Stimulated activated CD4-positive, alpha-beta T cell treated with anti-CD3 and anti-CD28 coated beads, Interleukin-1b, Interleukin-23, amount 100 ng/mL, for 48 hours (primary cell): Measurements from ENCODE around the gene SRCIN1.
"Not testable (repeated sequence)": the region's sequence is repeated elsewhere in the genome, so short reads cannot be mapped to it uniquely, and the experiment has no call there.

ENCODE experiments used
- DNase-seq: peaks from one replicate; pipeline ENCODE4 v3.0.0-alpha.2; 2020

The SRCIN1 gene

DNA sequence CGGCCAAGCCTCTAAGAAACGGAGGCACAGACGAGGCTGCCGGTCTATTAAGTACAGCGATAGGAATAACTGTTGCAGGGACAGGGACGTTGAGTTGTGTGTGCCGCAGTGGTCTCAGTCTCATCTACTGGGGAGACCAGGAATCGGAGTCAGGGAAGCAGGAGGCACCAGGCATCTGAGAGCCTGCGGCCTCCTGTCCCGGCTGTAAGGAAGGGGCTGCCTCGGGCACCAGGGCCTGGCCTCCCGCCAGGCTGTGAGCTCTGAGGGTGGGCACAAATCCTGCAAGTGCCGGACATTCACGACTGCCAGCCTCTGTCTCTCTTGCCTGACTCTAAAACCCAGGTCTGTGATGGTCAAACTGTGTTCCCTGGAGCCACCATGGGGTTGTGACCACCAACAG is 101.5 kb downstream of the SRCIN1 start:
- no peak for DNase-seq

DNA sequence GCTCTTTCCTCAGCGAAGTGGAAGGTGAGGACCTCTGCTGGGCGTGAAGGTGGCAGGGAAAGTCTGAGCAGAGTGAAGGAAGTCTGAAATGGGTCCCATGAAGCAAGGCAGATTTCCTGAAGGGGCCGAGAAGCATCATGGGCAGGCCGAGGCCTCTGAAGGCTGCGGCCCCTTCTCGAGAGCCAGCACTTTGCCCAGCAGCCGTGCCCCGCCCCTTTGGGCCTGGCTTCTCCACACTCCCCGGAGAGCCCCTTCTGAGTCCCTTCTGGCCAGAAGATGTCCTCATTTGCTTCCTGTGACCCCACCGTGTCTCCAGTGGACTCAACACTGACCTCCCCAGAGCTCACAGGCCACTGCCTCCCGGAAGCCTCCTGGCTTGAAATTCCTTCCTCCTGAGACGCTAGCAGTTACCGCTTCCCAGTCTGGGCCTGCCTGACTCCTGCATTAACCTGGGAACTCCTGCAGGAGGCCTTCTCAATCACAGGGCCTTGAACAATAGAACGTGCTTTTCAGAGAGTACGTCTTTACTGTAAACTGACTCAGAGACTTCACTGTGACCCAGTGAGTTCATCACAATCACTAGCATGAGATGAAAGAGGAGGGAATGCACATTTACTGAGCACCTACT is 102.4 kb downstream of the SRCIN1 start:
- DNase-seq: not testable (repeated sequence)

DNA sequence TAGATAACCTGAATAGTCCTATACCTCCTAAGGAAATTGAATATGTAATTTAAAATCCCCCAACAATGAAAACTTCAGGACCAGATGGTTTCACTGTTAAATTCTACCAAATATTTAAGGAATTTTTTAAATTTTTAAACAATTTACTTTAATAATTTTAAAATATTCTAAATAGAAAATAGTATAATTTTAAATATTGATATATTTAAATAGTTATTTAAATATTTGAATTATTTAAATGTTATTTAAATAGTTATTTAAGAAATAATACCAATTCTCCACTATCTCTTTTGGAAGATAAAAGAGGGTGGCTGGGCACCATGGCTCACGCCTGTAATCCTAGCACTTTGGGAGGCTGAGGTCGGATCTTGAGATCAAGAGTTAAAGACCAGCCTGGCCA is 104.0 kb downstream of the SRCIN1 start:
- not testable (repeated sequence) for DNase-seq

DNA sequence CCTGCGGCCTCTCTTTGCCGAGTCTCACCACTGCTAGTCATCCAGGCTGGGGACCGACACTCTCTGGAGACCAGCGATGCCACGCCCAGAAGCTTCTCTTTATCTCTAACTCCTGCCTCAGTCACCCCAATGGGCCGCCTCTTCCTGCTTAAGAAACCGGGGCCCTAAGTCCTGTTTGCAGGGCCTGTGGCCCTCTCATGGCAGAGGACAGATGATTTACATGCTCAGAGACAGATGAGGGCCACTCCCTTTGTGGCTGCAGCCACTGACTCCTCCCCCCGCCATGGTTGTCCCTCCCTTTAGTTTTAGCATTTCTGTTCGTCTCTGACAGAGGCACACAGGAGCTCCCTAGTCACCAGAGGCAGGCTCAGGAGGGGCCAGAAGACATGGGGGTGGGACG is 106.5 kb downstream of the SRCIN1 start:
- not testable (repeated sequence) for DNase-seq

DNA sequence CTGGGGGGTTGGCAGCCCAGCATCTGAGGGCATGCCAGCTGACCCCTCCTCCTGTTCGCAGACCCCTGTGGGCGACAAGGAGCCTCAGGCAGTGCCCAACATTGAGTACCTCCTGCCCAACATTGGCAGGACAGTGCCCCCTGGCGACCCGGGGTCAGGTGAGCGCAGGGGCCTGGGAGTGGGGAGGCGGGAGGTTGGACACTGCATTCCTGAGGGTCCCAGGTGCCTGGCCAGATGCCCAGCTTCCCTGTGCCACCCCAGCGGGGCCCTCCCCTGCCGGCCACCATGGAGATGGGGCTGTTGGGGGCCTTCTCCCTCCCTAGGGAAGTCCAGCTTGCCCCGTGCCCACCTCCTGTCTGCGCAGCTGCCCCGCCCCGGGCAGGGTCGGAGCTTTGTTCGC is 107.4 kb downstream of the SRCIN1 start:
- DNase-seq: no peak

DNA sequence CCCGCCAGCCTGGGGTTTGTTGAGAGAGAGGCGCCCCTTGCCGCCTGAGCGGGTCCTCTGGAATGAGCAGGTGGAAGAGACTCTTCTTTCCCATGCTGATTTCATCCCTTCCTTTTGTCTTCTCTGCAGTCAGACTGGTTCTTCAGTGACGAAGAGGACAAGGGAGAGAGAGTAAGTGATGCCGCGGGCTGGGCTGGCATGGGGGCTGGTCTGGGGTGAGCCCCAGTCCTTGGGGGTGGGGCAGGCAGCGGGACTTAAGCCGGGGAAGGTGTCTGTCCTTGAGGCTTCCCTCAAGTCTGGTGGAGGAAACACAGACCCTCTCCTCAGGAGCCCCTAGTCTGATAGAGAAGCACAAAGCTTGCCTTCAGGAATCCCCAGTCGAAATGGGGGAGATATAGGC is 108.1 kb downstream of the SRCIN1 start:
- not testable (repeated sequence) for DNase-seq

DNA sequence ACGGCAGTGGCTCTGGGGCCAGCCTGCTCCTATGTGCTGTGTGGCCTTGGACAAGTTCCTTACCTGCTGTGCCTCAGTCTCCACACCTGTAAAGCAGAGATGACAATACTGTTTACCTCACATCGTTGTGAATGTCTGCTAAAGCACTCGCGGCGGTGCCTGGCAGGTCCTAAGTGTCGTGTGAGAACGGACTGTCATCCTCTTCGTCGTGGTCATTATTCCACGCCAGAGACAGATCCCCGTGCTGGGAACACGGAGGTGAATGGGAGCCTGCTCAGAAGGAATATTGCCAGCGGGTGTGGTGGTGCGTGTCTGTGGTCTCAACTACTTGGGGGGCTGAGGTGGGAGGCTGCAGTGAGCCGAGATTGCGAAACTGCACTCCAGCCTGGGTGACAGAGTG is 111.6 kb downstream of the SRCIN1 start:
- not testable (repeated sequence) for DNase-seq

DNA sequence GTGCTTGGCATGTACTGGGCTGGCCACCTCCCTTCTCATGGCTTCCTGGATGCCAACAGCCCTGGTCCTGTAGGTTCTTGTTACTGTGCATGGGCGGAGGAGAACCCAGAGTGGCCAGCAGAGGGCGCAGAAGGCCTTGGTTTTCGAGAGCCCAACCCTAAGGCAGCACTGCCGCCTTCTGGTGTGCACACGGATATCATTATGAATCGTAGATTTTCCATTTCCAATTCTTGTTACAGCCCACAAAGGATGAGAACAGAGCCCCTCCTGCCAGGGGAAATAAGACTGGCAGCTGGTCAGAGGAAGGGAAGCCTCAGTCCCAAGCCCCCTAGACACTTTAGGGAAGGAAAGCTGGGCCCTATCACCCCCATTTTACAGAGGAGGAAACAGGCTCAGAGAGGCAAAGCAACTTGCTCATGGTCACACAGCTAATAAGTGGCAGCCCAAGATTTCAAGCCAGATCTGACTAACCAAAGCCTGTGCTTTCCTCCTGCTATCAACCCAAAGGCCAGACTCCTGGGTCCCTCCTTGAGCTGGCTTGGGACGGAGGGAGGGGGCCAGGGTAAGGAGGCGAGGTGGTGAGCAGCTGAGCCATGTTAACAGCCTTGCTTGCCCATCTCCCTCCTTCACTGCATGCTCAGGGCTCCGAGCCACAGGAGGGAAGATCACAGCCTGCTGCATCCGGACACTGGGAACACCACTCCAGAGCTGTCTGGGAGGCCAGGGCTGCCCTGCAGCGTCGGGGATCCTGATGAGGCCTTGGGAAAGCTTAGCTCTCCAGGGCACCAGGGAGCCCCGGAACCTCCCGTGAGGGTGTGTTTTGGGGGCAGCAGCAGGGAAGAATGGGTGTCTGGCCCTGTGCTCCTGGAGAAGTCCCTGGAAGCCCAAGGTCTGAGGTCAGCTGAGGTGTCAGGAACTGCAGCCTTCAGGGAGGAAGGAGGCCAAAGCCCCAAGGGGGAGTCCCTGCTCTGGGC is 113.4 kb downstream of the SRCIN1 start:
- peak; percentile 92 for DNase-seq

DNA sequence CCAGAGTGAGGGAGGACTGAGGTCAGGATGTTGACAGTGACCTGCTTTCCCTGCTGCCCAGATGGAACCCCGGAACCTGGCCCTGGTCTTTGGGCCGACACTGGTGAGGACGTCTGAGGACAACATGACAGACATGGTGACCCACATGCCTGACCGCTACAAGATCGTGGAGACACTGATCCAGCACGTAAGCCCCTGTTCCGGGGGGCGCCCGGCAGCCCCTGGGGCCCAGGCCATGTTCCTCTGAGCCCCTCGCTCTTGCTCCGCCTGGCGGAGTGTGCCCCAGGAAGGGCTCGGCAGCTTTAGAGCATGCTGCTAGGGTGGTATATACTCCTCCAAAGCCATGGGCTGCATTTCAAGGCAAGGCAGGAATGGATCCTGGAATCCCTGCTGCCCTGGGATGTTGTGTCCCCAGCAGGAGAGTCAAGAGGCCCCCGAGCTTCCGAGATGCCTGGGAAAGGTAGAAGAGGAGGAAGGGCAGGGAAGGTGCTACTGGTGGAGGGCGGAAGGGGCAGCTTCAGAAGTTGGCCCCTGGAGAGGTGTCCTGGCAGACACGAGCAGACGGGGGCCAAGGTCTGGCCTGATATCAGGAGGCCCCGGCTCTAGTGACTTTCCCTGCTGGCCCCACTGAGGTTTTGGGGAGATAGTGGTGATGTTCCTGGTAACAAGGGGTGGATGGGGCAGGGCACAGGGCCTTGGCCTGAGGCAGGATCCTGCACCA is 114.2 kb downstream of the SRCIN1 start:
- not testable (repeated sequence) for DNase-seq

DNA sequence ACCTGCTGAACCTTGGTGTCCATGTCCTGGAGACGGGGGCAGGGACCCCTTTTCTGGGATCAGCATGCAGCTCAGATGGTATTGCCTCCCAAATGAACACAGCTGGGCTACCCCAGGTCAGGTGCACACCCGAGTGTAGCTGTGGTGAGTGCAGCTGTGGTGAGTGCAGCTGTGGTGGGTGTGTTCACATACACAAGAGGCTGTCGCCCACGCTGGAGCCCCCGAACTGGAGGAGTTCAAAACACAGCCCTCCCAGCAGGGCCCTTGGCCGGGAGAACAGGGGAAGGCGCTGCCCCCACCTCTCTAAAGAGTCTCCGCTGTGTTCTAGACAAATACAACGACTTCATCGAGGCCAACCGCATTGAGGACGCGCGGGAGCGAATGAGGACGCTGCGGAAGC is 116.0 kb downstream of the SRCIN1 start:
- DNase-seq: not testable (repeated sequence)

DNA sequence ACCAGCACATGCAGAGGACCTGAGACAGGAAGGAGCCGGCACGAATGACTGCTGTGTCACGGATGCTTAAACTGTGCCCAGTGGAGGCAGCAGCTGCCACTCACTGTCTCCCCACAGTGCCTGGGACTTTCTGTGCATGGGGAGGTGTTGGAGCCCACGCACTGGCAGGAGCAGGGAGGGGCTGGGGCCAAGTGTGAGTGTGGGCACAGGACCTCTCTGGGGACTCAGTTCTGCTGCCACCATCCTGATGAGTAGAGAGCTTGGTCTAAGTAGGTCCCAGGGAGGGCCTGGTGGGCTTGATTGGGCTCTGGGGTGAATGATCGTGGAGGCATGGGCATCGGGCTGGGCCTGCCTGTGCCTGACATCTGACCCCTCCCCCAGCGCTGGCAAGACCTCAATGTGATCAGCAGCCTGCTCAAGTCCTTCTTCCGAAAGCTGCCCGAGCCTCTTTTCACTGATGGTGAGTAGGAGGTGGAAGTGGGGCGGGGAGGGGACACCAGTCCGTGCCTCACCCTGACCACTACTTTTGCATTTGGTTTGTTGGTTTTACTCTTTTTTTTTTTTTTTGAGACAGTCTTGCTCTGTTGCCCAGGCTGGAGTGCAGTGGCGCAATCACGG is 120.0 kb downstream of the SRCIN1 start:
- DNase-seq: peak; percentile 26

DNA sequence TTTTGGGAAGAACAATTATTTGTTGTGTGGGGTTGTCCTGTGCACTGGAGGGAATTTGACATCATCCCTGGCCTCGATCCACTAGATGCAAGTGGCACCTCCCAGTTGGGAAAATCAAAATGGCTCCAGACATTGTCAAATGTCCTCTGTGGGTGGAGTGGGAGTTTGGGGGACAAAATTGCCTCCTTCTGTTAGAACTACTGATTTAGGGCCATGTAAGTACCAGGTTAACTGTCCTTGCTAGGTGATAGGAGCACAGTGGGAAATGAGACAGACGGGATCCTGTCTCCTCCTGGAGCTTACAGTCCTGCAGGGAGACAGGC is 120.6 kb downstream of the SRCIN1 start:
- no peak for DNase-seq

DNA sequence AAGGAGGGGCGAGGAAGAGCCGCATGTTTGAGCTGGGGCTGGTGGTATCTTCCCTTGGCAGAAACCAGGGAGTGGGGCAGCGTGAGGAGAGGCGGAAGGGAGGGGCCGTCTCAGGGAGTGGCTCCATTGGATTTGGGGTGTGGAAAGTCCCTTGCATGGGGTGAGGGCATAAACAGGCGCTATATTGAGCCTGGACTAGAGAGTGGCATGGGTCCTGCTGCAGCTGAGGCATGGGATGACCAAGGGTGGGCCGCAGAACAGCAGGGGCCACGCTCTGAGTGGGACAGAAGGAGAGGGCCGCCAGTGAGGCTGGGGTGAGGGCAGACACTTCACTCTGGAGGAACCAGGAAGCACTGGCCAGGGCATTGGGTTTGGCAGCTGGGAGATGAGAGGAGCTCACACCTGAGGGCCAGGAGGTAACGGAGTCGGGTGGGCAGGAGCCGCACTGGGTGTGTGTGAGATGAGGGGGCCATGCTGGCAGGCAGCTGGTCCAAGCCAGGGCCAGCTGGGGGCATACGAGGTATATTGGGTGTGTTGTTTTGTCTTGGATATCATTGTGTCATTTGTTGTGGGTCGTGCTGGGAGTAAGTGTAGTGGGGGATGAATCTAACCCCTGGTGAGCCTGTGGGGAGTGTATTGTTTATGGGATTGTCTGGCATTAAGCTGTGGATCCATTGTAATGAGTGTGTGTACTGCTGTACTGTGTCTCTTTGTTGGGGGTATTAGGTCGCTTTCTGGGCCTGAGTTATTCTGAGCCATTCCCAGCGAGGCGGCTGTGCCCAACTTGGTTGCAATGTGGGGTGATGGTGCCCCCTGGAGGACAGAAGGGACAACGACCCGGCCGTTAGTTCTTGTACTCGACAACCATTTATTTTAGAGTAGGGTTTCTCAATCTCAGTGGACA is 121.3 kb downstream of the SRCIN1 start:
- DNase-seq: peak; percentile 71

DNA sequence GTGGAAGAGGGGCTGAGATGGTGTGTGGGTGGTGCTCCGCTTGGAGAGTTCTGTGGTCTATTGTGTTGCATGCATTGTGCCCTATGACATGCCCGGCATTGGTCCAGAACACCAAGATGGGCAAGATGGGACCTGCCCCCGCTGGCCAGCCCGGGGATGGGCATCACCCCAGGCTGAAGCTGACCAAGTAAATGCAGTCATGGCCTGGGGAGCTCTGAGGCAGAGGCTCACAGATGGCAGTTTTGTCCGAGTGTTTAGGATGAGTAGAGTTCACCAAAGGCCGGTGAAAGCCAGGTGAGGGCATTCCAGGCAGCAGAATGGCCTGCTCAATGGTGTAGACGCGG is 123.1 kb downstream of the SRCIN1 start:
- not testable (repeated sequence) for DNase-seq

DNA sequence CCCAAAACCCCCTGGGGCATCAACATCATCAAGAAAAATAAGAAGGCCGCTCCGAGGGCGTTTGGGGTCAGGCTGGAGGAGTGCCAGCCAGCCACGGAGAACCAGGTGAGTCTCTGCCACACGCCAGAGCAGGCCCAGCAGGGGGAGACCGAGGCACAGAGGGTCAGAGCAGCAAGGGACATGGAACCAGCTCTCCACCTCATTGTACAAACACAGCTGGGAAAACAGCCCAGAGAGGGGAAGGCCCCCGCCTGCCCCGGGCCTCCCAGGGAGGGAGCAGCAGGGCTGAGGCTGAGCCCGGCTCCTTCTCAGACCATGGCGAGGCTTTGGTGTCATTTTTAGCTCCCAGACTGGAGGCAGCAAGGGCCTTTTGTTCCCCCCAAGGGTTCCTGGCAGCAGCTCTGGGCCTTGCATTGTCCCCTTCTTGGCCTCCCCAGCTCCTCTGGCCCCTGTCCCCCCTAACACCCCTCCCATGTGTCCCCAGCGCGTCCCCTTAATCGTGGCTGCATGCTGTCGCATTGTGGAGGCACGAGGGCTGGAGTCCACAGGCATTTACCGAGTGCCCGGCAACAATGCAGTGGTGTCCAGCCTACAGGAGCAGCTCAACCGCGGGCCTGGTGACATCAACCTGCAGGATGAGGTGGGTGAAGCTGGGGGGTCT is 123.6 kb downstream of the SRCIN1 start:
- DNase-seq: not testable (repeated sequence)
